A673 (cell line): ENCODE measurements around the gene UNC13B. TPM values are rescaled to one million over a fixed set of nuclear protein-coding genes. Genes with fewer than 3 reads are reported as not detected.

Experiments used
- BruUV-seq: library from RNA; stranded (reverse); fragments of 400-500 nt; replicated peaks from 2 replicates; lab custom pipeline; 2021; lab: Mats Ljungman, UMichigan
- CTCF ChIA-PET: fragments of 300-600 bp; sonication (Branson Sonifier 250); formaldehyde crosslinking; loops from one replicate; lab custom pipeline; 2022; ENCODE audit warnings: antibody characterized with exemption; lab: Charles Lee
- POLR2A ChIA-PET: fragments of 300-600 bp; sonication (Branson Sonifier 250); formaldehyde crosslinking; loops from one replicate; lab custom pipeline; 2022; ENCODE audit warnings: antibody characterized with exemption; ENCODE audit not compliant: low non-redundant PET; lab: Charles Lee
- DNase-seq: peaks from one replicate; pipeline ENCODE4 v3.0.0-alpha.2; 2015; ENCODE audit warnings: low spot score
- H3K27ac ChIP-seq: fragments of 200-600 bp; sonication (generic); 2 replicates; pipeline ENCODE4 v1.5.1; 2016; ENCODE audit warnings: mixed run types, low read depth, mild to moderate bottlenecking, mixed read lengths, antibody characterized with exemption, low read length; ENCODE audit not compliant: poor library complexity, severe bottlenecking
- H3K27me3 ChIP-seq: fragments of 200-600 bp; sonication (generic); replicated peaks from 2 replicates; pipeline ENCODE4 v1.6.1; 2017; ENCODE audit warnings: mixed run types, low read depth, mild to moderate bottlenecking, mixed read lengths, antibody characterized with exemption, low read length; ENCODE audit not compliant: insufficient read depth, poor library complexity
- H3K36me3 ChIP-seq: fragments of 200-600 bp; sonication (generic); 2 replicates; pipeline ENCODE4 v1.6.1; 2016; ENCODE audit warnings: mixed run types, mild to moderate bottlenecking, mixed read lengths, antibody characterized with exemption, low read length; ENCODE audit not compliant: insufficient read depth, poor library complexity, severe bottlenecking
- H3K4me1 ChIP-seq: fragments of 200-600 bp; sonication (generic); 2 replicates; pipeline ENCODE4 v1.6.1; 2017; ENCODE audit warnings: mixed run types, mild to moderate bottlenecking, mixed read lengths, antibody characterized with exemption, low read length; ENCODE audit not compliant: insufficient read depth, poor library complexity, severe bottlenecking
- H3K4me3 ChIP-seq: fragments of 200-600 bp; sonication (generic); 2 replicates; pipeline ENCODE4 v1.5.1; 2016; ENCODE audit warnings: low read depth, mixed run types, mild to moderate bottlenecking, mixed read lengths, low read length; ENCODE audit not compliant: poor library complexity, severe bottlenecking
- H3K9me3 ChIP-seq: fragments of 200-600 bp; sonication (generic); 2 replicates; pipeline ENCODE4 v1.6.1; 2016; ENCODE audit warnings: mixed run types, low read depth, mild to moderate bottlenecking, mixed read lengths, antibody characterized with exemption, low read length; ENCODE audit not compliant: poor library complexity, severe bottlenecking
- CTCF ChIP-seq: fragments of 300-800, 200-600 bp; sonication (generic); conservative IDR thresholded peaks from 2 replicates; pipeline ENCODE4 v1.5.1; 2017; ENCODE audit warnings: low read depth, mild to moderate bottlenecking, antibody characterized with exemption, low read length, moderate library complexity, mixed read lengths
- EZH2 ChIP-seq: fragments of 200-600 bp; sonication (generic); IDR thresholded peaks from 2 replicates; pipeline ENCODE4 v1.6.1; 2017; ENCODE audit warnings: borderline replicate concordance, low read depth, mild to moderate bottlenecking, mixed read lengths, antibody characterized with exemption, low read length; ENCODE audit not compliant: poor library complexity, severe bottlenecking
- intact Hi-C: fragments of 100-400 bp; cut with micrococcal nuclease; formaldehyde crosslinking; loops from one replicate; pipeline ENCODE4 v1.10.0; 2022; ENCODE audit not compliant: unreplicated experiment
- total RNA-seq: library from RNA; stranded (reverse); gene quantifications from 2 replicates; pipeline ENCODE4 v1.2.3, GENCODE V29; 2021

UNC13B gene
- total RNA-seq, 1 experiment from 2014 or later = 19.8 TPM

GRCh38 chr9:35338561-35339274 lies 176.9 kb downstream of the UNC13B start:
- Histone ChIP-seq H3K9me3 (no peaks in the 10 kb centered on the region), H3K4me3 (no peak overlapping the region), H3K27ac (no peak overlapping the region), H3K4me1 (peaks cover 14% of the 10 kb centered on the region), H3K27me3 (no peaks in the 10 kb centered on the region), H3K36me3 (no peaks in the 10 kb centered on the region)
- DNase-seq = no peak
- no TSS peak for BruUV-seq
- CTCF ChIA-PET = no interaction called here
- no peak for TF ChIP-seq EZH2
- TF ChIP-seq CTCF = no peak
- intact Hi-C loops = loop anchor here (10.0 kb wide), 1 partner anchor 96 kb away; no protein-coding TSS in a partner anchor
- POLR2A ChIA-PET = no interaction called here

- intact Hi-C loops = no loop called here
- CTCF ChIA-PET = no interaction called here
These were observed 178.2 kb downstream of the UNC13B start for GRCh38 chr9:35340046-35340445.

GRCh38 chr9:35341021-35341420 lies 179.2 kb downstream of the UNC13B start:
- TF ChIP-seq EZH2 = no peak
- no peak for TF ChIP-seq CTCF
- H3K4me1 ChIP-seq = peaks cover 14% of the 10 kb centered on the region
- POLR2A ChIA-PET = no interaction called here
- H3K36me3 ChIP-seq = no peaks in the 10 kb centered on the region
- no peak overlapping the region for H3K4me3 ChIP-seq
- CTCF ChIA-PET = no interaction called here
- BruUV-seq = no TSS peak
- H3K9me3 ChIP-seq = no peaks in the 10 kb centered on the region
- no peak for DNase-seq
- no peak overlapping the region for H3K27ac ChIP-seq
- intact Hi-C loops = no loop called here
- no peaks in the 10 kb centered on the region for H3K27me3 ChIP-seq

More at GRCh38 chr9:35340046-35340445, 178.2 kb downstream of the UNC13B start:
- BruUV-seq = no TSS peak
- Histone ChIP-seq H3K27ac (no peak overlapping the region), H3K36me3 (no peaks in the 10 kb centered on the region), H3K4me3 (no peak overlapping the region), H3K9me3 (no peaks in the 10 kb centered on the region), H3K4me1 (peaks cover 14% of the 10 kb centered on the region), H3K27me3 (no peaks in the 10 kb centered on the region)
- POLR2A ChIA-PET = no interaction called here
- TF ChIP-seq CTCF (no peak), EZH2 (no peak)
- DNase-seq = no peak
